Activated CD4-positive, alpha-beta T cell treated with anti-CD3 and anti-CD28 coated beads, Interleukin-2, amount 10 ng/mL, durations not matched to agents 7 days and 5 days (primary cell): ENCODE results near the gene CLMP. TPM values are rescaled to one million over a fixed set of nuclear protein-coding genes. Genes with fewer than 3 reads are reported as not detected.

Source experiments
- CTCF ChIA-PET: fragments of 350-600 bp; sonication (Branson Sonifier 250); formaldehyde crosslinking; loops from one replicate; lab custom pipeline; 2021; ENCODE audit warnings: antibody characterized with exemption; lab: Charles Lee
- POLR2A ChIA-PET: fragments of 350-600 bp; sonication (Branson Sonifier 250); formaldehyde crosslinking; loops from one replicate; lab custom pipeline; 2021; ENCODE audit warnings: antibody characterized with exemption; lab: Charles Lee
- DNase-seq: peaks from one replicate; pipeline ENCODE4 v3.0.0-alpha.2; 2020
- H3K27ac Mint-ChIP-seq: one replicate; pipeline ENCODE4 v1.8.0; 2021; ENCODE audit warnings: mild to moderate bottlenecking, moderate library complexity, mixed read lengths
- H3K27me3 Mint-ChIP-seq: one replicate; pipeline ENCODE4 v1.8.0; 2021; ENCODE audit warnings: mixed read lengths
- H3K36me3 Mint-ChIP-seq: one replicate; pipeline ENCODE4 v1.8.0; 2021; ENCODE audit warnings: low read depth, mixed read lengths
- H3K4me1 Mint-ChIP-seq: one replicate; pipeline ENCODE4 v1.8.0; 2021; ENCODE audit warnings: mixed read lengths
- H3K4me3 Mint-ChIP-seq: one replicate; pipeline ENCODE4 v1.8.0; 2021; ENCODE audit warnings: mild to moderate bottlenecking, moderate library complexity, mixed read lengths
- H3K9me3 Mint-ChIP-seq: one replicate; pipeline ENCODE4 v1.8.0; 2021; ENCODE audit warnings: mixed read lengths
- total RNA-seq, 2 experiments: library from RNA; stranded (reverse); gene quantifications; one replicate each; pipeline ENCODE4 v1.2.3, GENCODE V29; 2021

The CLMP gene
- total RNA-seq, 2 experiments from 2014 or later: 0.15 to 0.23 TPM

- ChIA-PET POLR2A (no interaction called here), CTCF (no interaction called here)
- Mint-ChIP-seq H3K27me3 (no peaks in the 10 kb centered on the region), H3K4me1 (peaks cover 15% of the 10 kb centered on the region), H3K36me3 (peaks cover 20% of the 10 kb centered on the region), H3K4me3 (no peak overlapping the region), H3K27ac (no peak overlapping the region), H3K9me3 (no peaks in the 10 kb centered on the region)
- no peak for DNase-seq
Observed at GRCh38 chr11:123051146-123051545, 143.9 kb downstream of the CLMP start.

- Mint-ChIP-seq H3K36me3 (no peaks in the 10 kb centered on the region), H3K27me3 (no peaks in the 10 kb centered on the region), H3K9me3 (no peaks in the 10 kb centered on the region), H3K4me1 (no peaks in the 10 kb centered on the region), H3K27ac (no peak overlapping the region), H3K4me3 (no peak overlapping the region)
- ChIA-PET POLR2A (no interaction called here), CTCF (interaction anchor here (0.7 to 2.2 kb wide), 5 partner anchors 10 to 115 kb away, joined by 3 to 7 read pairs (median 5); no protein-coding TSS in a partner anchor)
- no peak for DNase-seq
Observed at GRCh38 chr11:123047947-123048293, 147.1 kb downstream of the CLMP start.

- POLR2A ChIA-PET: no interaction called here
- H3K27ac Mint-ChIP-seq: no peak overlapping the region
- no peaks in the 10 kb centered on the region for H3K36me3 Mint-ChIP-seq
Observed at GRCh38 chr11:123047266-123047946, 147.6 kb downstream of the CLMP start.

GRCh38 chr11:123046473-123047259, 148.4 kb downstream of the CLMP start:
- no peak overlapping the region for H3K4me3 Mint-ChIP-seq
- H3K27me3 Mint-ChIP-seq: no peaks in the 10 kb centered on the region
- ChIA-PET POLR2A (no interaction called here), CTCF (interaction anchor here (0.7 to 2.2 kb wide), 6 partner anchors 9 to 192 kb away, joined by 3 to 7 read pairs (median 4); no protein-coding TSS in a partner anchor)
- H3K36me3 Mint-ChIP-seq: no peaks in the 10 kb centered on the region
- no peaks in the 10 kb centered on the region for H3K9me3 Mint-ChIP-seq
- H3K27ac Mint-ChIP-seq: no peak overlapping the region
- no peak for DNase-seq
- H3K4me1 Mint-ChIP-seq: no peaks in the 10 kb centered on the region

More at GRCh38 chr11:123047266-123047946, 147.6 kb downstream of the CLMP start:
- DNase-seq: no peak
- CTCF ChIA-PET: interaction anchor here (0.7 to 2.2 kb wide), 7 partner anchors 10 to 193 kb away, joined by 3 to 7 read pairs (median 3); no protein-coding TSS in a partner anchor
- H3K4me3 Mint-ChIP-seq: no peak overlapping the region
- H3K27me3 Mint-ChIP-seq: no peaks in the 10 kb centered on the region
- no peaks in the 10 kb centered on the region for H3K4me1 Mint-ChIP-seq
- no peaks in the 10 kb centered on the region for H3K9me3 Mint-ChIP-seq

GRCh38 chr11:123045101-123045500, 149.9 kb downstream of the CLMP start:
- ChIA-PET CTCF (no interaction called here), POLR2A (no interaction called here)
- Mint-ChIP-seq H3K36me3 (no peaks in the 10 kb centered on the region), H3K27ac (no peak overlapping the region), H3K27me3 (no peaks in the 10 kb centered on the region), H3K9me3 (no peaks in the 10 kb centered on the region), H3K4me3 (no peak overlapping the region), H3K4me1 (no peaks in the 10 kb centered on the region)
- no peak for DNase-seq

GRCh38 chr11:123041185-123041584, 153.9 kb downstream of the CLMP start:
- Mint-ChIP-seq H3K36me3 (no peaks in the 10 kb centered on the region), H3K27me3 (no peaks in the 10 kb centered on the region), H3K9me3 (no peaks in the 10 kb centered on the region), H3K27ac (no peak overlapping the region), H3K4me3 (no peak overlapping the region), H3K4me1 (no peaks in the 10 kb centered on the region)
- CTCF ChIA-PET: no interaction called here
- DNase-seq: no peak
- POLR2A ChIA-PET: no interaction called here

GRCh38 chr11:123040111-123040432, 155.0 kb downstream of the CLMP start:
- H3K27me3 Mint-ChIP-seq: no peaks in the 10 kb centered on the region
- DNase-seq: no peak
- H3K36me3 Mint-ChIP-seq: no peaks in the 10 kb centered on the region
- no peaks in the 10 kb centered on the region for H3K9me3 Mint-ChIP-seq
- no peak overlapping the region for H3K4me3 Mint-ChIP-seq
- CTCF ChIA-PET: interaction anchor here (1.0 to 1.7 kb wide), 3 partner anchors 13 to 197 kb away, joined by 3 to 4 read pairs (median 4); no protein-coding TSS in a partner anchor
- POLR2A ChIA-PET: no interaction called here
- H3K4me1 Mint-ChIP-seq: no peaks in the 10 kb centered on the region
- no peak overlapping the region for H3K27ac Mint-ChIP-seq

GRCh38 chr11:123035831-123036230, 159.2 kb downstream of the CLMP start:
- no peaks in the 10 kb centered on the region for H3K27me3 Mint-ChIP-seq

GRCh38 chr11:123034597-123034996, 160.5 kb downstream of the CLMP start:
- CTCF ChIA-PET: interaction anchor here (1.2 to 1.6 kb wide), 2 partner anchors 12 kb away, joined by 3 read pairs; no protein-coding TSS in a partner anchor
- H3K27ac Mint-ChIP-seq: no peak overlapping the region
- no peak for DNase-seq
- no peaks in the 10 kb centered on the region for H3K27me3 Mint-ChIP-seq
- no peaks in the 10 kb centered on the region for H3K9me3 Mint-ChIP-seq
- no peaks in the 10 kb centered on the region for H3K4me1 Mint-ChIP-seq
- H3K36me3 Mint-ChIP-seq: no peaks in the 10 kb centered on the region
- POLR2A ChIA-PET: interaction anchor here (0.6 kb wide), 1 partner anchor 195 kb away, joined by 3 read pairs; no protein-coding TSS in a partner anchor
- H3K4me3 Mint-ChIP-seq: no peak overlapping the region

More at GRCh38 chr11:123035831-123036230, 159.2 kb downstream of the CLMP start:
- Mint-ChIP-seq H3K36me3 (no peaks in the 10 kb centered on the region), H3K27ac (no peak overlapping the region), H3K4me3 (no peak overlapping the region), H3K4me1 (no peaks in the 10 kb centered on the region), H3K9me3 (no peaks in the 10 kb centered on the region)
- CTCF ChIA-PET: interaction anchor here (0.6 kb wide), 1 partner anchor 18 kb away, joined by 3 read pairs; no protein-coding TSS in a partner anchor
- no peak for DNase-seq
- POLR2A ChIA-PET: interaction anchor here (0.6 kb wide), 1 partner anchor 14 kb away, joined by 6 read pairs; no protein-coding TSS in a partner anchor

- Mint-ChIP-seq H3K27ac (no peak overlapping the region), H3K36me3 (no peaks in the 10 kb centered on the region), H3K27me3 (no peaks in the 10 kb centered on the region), H3K4me1 (no peaks in the 10 kb centered on the region), H3K9me3 (no peaks in the 10 kb centered on the region), H3K4me3 (no peak overlapping the region)
- POLR2A ChIA-PET: no interaction called here
- CTCF ChIA-PET: interaction anchor here (1.2 to 1.6 kb wide), 3 partner anchors 11 to 13 kb away, joined by 3 read pairs; no protein-coding TSS in a partner anchor
- no peak for DNase-seq
Observed at GRCh38 chr11:123033895-123034294, 161.2 kb downstream of the CLMP start.

- no peak overlapping the region for H3K4me3 Mint-ChIP-seq
- H3K4me1 Mint-ChIP-seq: no peaks in the 10 kb centered on the region
- CTCF ChIA-PET: interaction anchor here (0.5 to 2.6 kb wide), 4 partner anchors 9 to 163 kb away, joined by 3 to 12 read pairs (median 4); no protein-coding TSS in a partner anchor
- H3K36me3 Mint-ChIP-seq: no peaks in the 10 kb centered on the region
- no peak overlapping the region for H3K27ac Mint-ChIP-seq
- no peaks in the 10 kb centered on the region for H3K27me3 Mint-ChIP-seq
- POLR2A ChIA-PET: no interaction called here
- H3K9me3 Mint-ChIP-seq: no peaks in the 10 kb centered on the region
- DNase-seq: no peak
Observed at GRCh38 chr11:123030517-123030916, 164.5 kb downstream of the CLMP start.

- no peak overlapping the region for H3K27ac Mint-ChIP-seq
- no peak overlapping the region for H3K4me3 Mint-ChIP-seq
- peak; percentile 35 for DNase-seq
- ChIA-PET CTCF (interaction anchor here (0.5 to 2.6 kb wide), 15 partner anchors 9 to 364 kb away, joined by 3 to 9 read pairs (median 3); no protein-coding TSS in a partner anchor), POLR2A (no interaction called here)
- no peaks in the 10 kb centered on the region for H3K9me3 Mint-ChIP-seq
- no peaks in the 10 kb centered on the region for H3K36me3 Mint-ChIP-seq
- peaks cover 6% of the 10 kb centered on the region for H3K27me3 Mint-ChIP-seq
- H3K4me1 Mint-ChIP-seq: peaks cover 7% of the 10 kb centered on the region
Observed at GRCh38 chr11:123020968-123021367, 174.1 kb downstream of the CLMP start.
